ENCODE data around the gene JADE1.

DNA sequence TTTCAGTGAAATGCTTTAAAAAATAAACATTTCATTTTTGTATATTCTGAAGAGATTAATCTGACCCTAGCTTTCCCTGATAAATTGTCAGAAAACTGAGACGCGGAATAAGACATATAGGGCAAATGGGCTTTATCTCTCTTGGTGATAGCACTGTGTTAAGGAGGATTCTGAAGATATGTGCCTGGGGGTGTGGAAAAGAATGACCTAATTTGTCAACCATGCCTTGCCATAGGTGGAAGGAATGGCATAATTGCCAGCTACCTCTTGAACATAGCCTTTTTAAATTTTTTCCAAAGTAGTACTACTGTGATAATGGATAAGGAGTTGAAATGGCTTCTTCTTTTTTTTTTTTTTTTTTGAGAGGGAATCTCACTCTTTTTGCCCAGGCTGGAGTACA is 11.7 kb downstream of the JADE1 start:
- TF ChIP-seq POLR2A (IDR thresholded peaks at IDR 0.05): no peak
- TF ChIP-seq, protein P1, sequence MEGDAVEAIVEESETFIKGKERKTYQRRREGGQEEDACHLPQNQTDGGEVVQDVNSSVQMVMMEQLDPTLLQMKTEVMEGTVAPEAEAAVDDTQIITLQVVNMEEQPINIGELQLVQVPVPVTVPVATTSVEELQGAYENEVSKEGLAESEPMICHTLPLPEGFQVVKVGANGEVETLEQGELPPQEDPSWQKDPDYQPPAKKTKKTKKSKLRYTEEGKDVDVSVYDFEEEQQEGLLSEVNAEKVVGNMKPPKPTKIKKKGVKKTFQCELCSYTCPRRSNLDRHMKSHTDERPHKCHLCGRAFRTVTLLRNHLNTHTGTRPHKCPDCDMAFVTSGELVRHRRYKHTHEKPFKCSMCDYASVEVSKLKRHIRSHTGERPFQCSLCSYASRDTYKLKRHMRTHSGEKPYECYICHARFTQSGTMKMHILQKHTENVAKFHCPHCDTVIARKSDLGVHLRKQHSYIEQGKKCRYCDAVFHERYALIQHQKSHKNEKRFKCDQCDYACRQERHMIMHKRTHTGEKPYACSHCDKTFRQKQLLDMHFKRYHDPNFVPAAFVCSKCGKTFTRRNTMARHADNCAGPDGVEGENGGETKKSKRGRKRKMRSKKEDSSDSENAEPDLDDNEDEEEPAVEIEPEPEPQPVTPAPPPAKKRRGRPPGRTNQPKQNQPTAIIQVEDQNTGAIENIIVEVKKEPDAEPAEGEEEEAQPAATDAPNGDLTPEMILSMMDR (IDR thresholded peaks at IDR 0.05): no peak

Measured in sigmoid colon (tissue), 3 donors.